Activated T-helper 1 cell treated with Interleukin-2 at 50 U/mL for 16 hours (primary cell): ENCODE results near the gene RFTN2.
"Not testable (repeated sequence)": the region's sequence is repeated elsewhere in the genome, so short reads cannot be mapped to it uniquely, and the experiment has no call there.

Experiments used
- DNase-seq: peaks from one replicate; pipeline ENCODE4 v3.0.0-alpha.2; 2020; ENCODE audit warnings: low read depth

RFTN2 gene

GRCh38 chr2:197674591-197674990 lies 796 bp downstream of the RFTN2 start:
- no peak for DNase-seq

GRCh38 chr2:197674060-197674459 lies 1.3 kb downstream of the RFTN2 start:
- no peak for DNase-seq

- no peak for DNase-seq
Observed at GRCh38 chr2:197673606-197674005, 1.8 kb downstream of the RFTN2 start.

- no peak for DNase-seq
Observed at GRCh38 chr2:197673106-197673505, 2.3 kb downstream of the RFTN2 start.

GRCh38 chr2:197672371-197672893 lies 3.0 kb downstream of the RFTN2 start:
- no peak for DNase-seq

- no peak for DNase-seq
Observed at GRCh38 chr2:197669077-197669476, 6.3 kb downstream of the RFTN2 start.

GRCh38 chr2:197668296-197668695 lies 7.1 kb downstream of the RFTN2 start:
- no peak for DNase-seq

- no peak for DNase-seq
Observed at GRCh38 chr2:197666277-197666676, 9.1 kb downstream of the RFTN2 start.

GRCh38 chr2:197661626-197662025 lies 13.8 kb downstream of the RFTN2 start:
- DNase-seq, result no peak

- no peak for DNase-seq
Observed at GRCh38 chr2:197657562-197657961, 17.8 kb downstream of the RFTN2 start.

GRCh38 chr2:197647961-197648690 lies 27.3 kb downstream of the RFTN2 start:
- no peak for DNase-seq

GRCh38 chr2:197641666-197642065 lies 33.7 kb downstream of the RFTN2 start:
- DNase-seq, result no peak

- DNase-seq, result not testable (repeated sequence)
Observed at GRCh38 chr2:197640571-197641122, 34.7 kb downstream of the RFTN2 start.

- DNase-seq, result no peak
Observed at GRCh38 chr2:197633109-197633657, 42.2 kb downstream of the RFTN2 start.

- DNase-seq, result no peak
Observed at GRCh38 chr2:197628043-197628500, 47.3 kb downstream of the RFTN2 start.

- DNase-seq, result no peak
Observed at GRCh38 chr2:197626965-197627625, 48.3 kb downstream of the RFTN2 start.

GRCh38 chr2:197620133-197620532 lies 55.3 kb downstream of the RFTN2 start:
- DNase-seq, result no peak

GRCh38 chr2:197615016-197615652 lies 60.3 kb downstream of the RFTN2 start:
- no peak for DNase-seq

- DNase-seq, result no peak
Observed at GRCh38 chr2:197614532-197614931, 60.9 kb downstream of the RFTN2 start.

GRCh38 chr2:197613509-197613987 lies 61.8 kb downstream of the RFTN2 start:
- no peak for DNase-seq

GRCh38 chr2:197606180-197606579 lies 69.2 kb downstream of the RFTN2 start:
- no peak for DNase-seq
